GM18858 (cell line): ENCODE measurements around the gene OLFML1.
A peak's percentile ranks its signal among the peaks of the same experiment; 100 is the strongest.
"Not testable (repeated sequence)": the region's sequence is repeated elsewhere in the genome, so short reads cannot be mapped to it uniquely, and the experiment has no call there.

Source experiments
- ATAC-seq: cut with Tn5 transposase; IDR thresholded peaks from one replicate; pipeline ENCODE4 v1.9.1; 2021; ENCODE audit not compliant: unreplicated experiment

The OLFML1 gene

GRCh38 chr11:7511401-7511800 lies 26.1 kb downstream of the OLFML1 start:
- no peak for ATAC-seq

GRCh38 chr11:7512525-7513233 lies 27.4 kb downstream of the OLFML1 start:
- ATAC-seq = peak; percentile 64

- ATAC-seq = peak; percentile 35
Observed at GRCh38 chr11:7513234-7514098, 28.2 kb downstream of the OLFML1 start, which contains the start of gene PPFIBP2. Gene PPFIBP2, plus strand, starts transcription at chr11:7513999. Its CDS starts 35,477 bp downstream, at chr11:7549476.

- ATAC-seq = no peak
Observed at GRCh38 chr11:7514099-7514591, 28.8 kb downstream of the OLFML1 start.

- ATAC-seq = no peak
Observed at GRCh38 chr11:7515447-7515886, 30.2 kb downstream of the OLFML1 start.

GRCh38 chr11:7516475-7516874 lies 31.2 kb downstream of the OLFML1 start:
- ATAC-seq = no peak

- ATAC-seq = not testable (repeated sequence)
Observed at GRCh38 chr11:7517743-7518142, 32.4 kb downstream of the OLFML1 start.

- no peak for ATAC-seq
Observed at GRCh38 chr11:7518811-7519562, 33.7 kb downstream of the OLFML1 start.

GRCh38 chr11:7520011-7520942 lies 35.0 kb downstream of the OLFML1 start:
- ATAC-seq = peak; percentile 47

- ATAC-seq = peak; percentile 68
Observed at GRCh38 chr11:7520981-7521487, 35.7 kb downstream of the OLFML1 start.

- ATAC-seq = no peak
Observed at GRCh38 chr11:7522121-7522520, 36.8 kb downstream of the OLFML1 start.

GRCh38 chr11:7522546-7522945 lies 37.2 kb downstream of the OLFML1 start:
- ATAC-seq = no peak

GRCh38 chr11:7523416-7524210 lies 38.3 kb downstream of the OLFML1 start:
- no peak for ATAC-seq

GRCh38 chr11:7524462-7525235 lies 39.3 kb downstream of the OLFML1 start:
- no peak for ATAC-seq

GRCh38 chr11:7525424-7525823 lies 40.1 kb downstream of the OLFML1 start:
- ATAC-seq = no peak

GRCh38 chr11:7527029-7527428 lies 41.7 kb downstream of the OLFML1 start:
- peak; percentile 32 for ATAC-seq

GRCh38 chr11:7528514-7529049 lies 43.3 kb downstream of the OLFML1 start:
- no peak for ATAC-seq
